Stimulated activated CD4-positive, alpha-beta T cell treated with anti-CD3 and anti-CD28 coated beads, Interleukin-1b, Interleukin-23, amount 100 ng/mL, for 24 hours (primary cell): ENCODE data around the gene TUT4.

ENCODE experiments used
- DNase-seq, 4 experiments: peaks; one replicate each; pipeline ENCODE4 v3.0.0-alpha.2; 2020; ENCODE audit warnings: low read depth in 4 of 4, low spot score in 1 of 4

Gene TUT4

GRCh38 chr1:52571783-52572182 is 18.9 kb upstream of the TUT4 start:
- no peak for DNase-seq

GRCh38 chr1:52569449-52570210 is 16.7 kb upstream of the TUT4 start:
- no peak for DNase-seq

GRCh38 chr1:52567943-52568342 is 15.1 kb upstream of the TUT4 start:
- DNase-seq, result no peak

GRCh38 chr1:52562766-52563165 is 9.9 kb upstream of the TUT4 start:
- no peak for DNase-seq

GRCh38 chr1:52559875-52560274 is 7.0 kb upstream of the TUT4 start:
- DNase-seq, result no peak

GRCh38 chr1:52558941-52559340 is 6.0 kb upstream of the TUT4 start:
- no peak for DNase-seq

GRCh38 chr1:52556641-52557360 is 3.9 kb upstream of the TUT4 start:
- DNase-seq, result no peak

- no peak for DNase-seq
Observed at GRCh38 chr1:52554756-52555155, 1.9 kb upstream of the TUT4 start.

- no peak for DNase-seq
Observed at GRCh38 chr1:52554267-52554640, 1.4 kb upstream of the TUT4 start.

GRCh38 chr1:52553362-52554266 is 722 bp upstream of the TUT4 start:
- DNase-seq, result peak; percentile 75 to 87 (median 78)

GRCh38 chr1:52552236-52552504 is 722 bp downstream of the TUT4 start:
- DNase-seq, result peak; percentile 26 to 54 (median 37)

GRCh38 chr1:52551507-52552235 is 1.2 kb downstream of the TUT4 start:
- peak in 2 of 4 experiments; percentile 24 to 31 for DNase-seq

GRCh38 chr1:52550447-52550846 is 2.4 kb downstream of the TUT4 start:
- DNase-seq, result no peak

- no peak for DNase-seq
Observed at GRCh38 chr1:52549267-52549666, 3.6 kb downstream of the TUT4 start.

GRCh38 chr1:52546852-52547251 is 6.0 kb downstream of the TUT4 start:
- DNase-seq, result no peak

GRCh38 chr1:52544665-52545525 is 8.0 kb downstream of the TUT4 start:
- DNase-seq, result no peak

GRCh38 chr1:52542085-52542688 is 10.7 kb downstream of the TUT4 start:
- no peak for DNase-seq

GRCh38 chr1:52534928-52535764 is 17.7 kb downstream of the TUT4 start:
- no peak for DNase-seq

GRCh38 chr1:52533713-52534112 is 19.2 kb downstream of the TUT4 start:
- no peak for DNase-seq
